WERI-Rb-1 (cell line): ENCODE measurements around the gene C1QTNF2.

Source experiments
- DNase-seq: peaks from one replicate; pipeline ENCODE4 v3.0.0-alpha.2; 2020
- H3K27ac ChIP-seq: fragments of 250-450 bp; sonication (Bioruptor Pico); 2 replicates; pipeline ENCODE4 v1.5.1; 2020; ENCODE audit warnings: mild to moderate bottlenecking, moderate library complexity
- H3K27me3 ChIP-seq: fragments of 250-450 bp; sonication (Bioruptor Pico); 2 replicates; pipeline ENCODE4 v1.5.1; 2021; ENCODE audit warnings: mild to moderate bottlenecking, low read depth, moderate library complexity; ENCODE audit not compliant: insufficient read depth, severe bottlenecking
- H3K36me3 ChIP-seq: fragments of 250-450 bp; sonication (Bioruptor Pico); 2 replicates; pipeline ENCODE4 v1.5.1; 2020; ENCODE audit warnings: mild to moderate bottlenecking, moderate library complexity
- H3K4me3 ChIP-seq: 2 replicates; pipeline ENCODE4 v1.5.1; 2011; ENCODE audit warnings: low read depth, mild to moderate bottlenecking, control low read depth, low read length
- H3K9me3 ChIP-seq: fragments of 250-450 bp; sonication (Bioruptor Pico); 2 replicates; pipeline ENCODE4 v1.5.1; 2021; ENCODE audit warnings: mild to moderate bottlenecking, moderate library complexity; ENCODE audit not compliant: severe bottlenecking
- CTCF ChIP-seq: IDR thresholded peaks from 2 replicates; pipeline ENCODE4 v1.5.1; 2011; ENCODE audit warnings: low read depth, mild to moderate bottlenecking, control low read depth, inconsistent platforms, low read length

Gene C1QTNF2

GRCh38 chr5:160399402-160400353 is 29.3 kb upstream of the C1QTNF2 start, which contains the start of gene FAM200C:
FAM200C (minus strand) TSS chr5:160400054; CDS start chr5:160395490, 4,564 bp downstream.
- Histone ChIP-seq H3K27ac (peak within 1 kb of the TSS; percentile 98), H3K36me3 (peaks cover 31% of the 10 kb centered on the region)

GRCh38 chr5:160398806-160399205 is 28.4 kb upstream of the C1QTNF2 start:
- no peak for TF ChIP-seq CTCF
- DNase-seq: no peak
- Histone ChIP-seq H3K27me3 (no peaks in the 10 kb centered on the region), H3K4me3 (peak overlapping the region; percentile 91), H3K9me3 (no peaks in the 10 kb centered on the region), H3K27ac (no peak overlapping the region; the same call in 1 of the 2 replicates), H3K36me3 (peaks cover 22% of the 10 kb centered on the region)

More at GRCh38 chr5:160399402-160400353, 29.3 kb upstream of the C1QTNF2 start, which contains the start of gene FAM200C:
- DNase-seq: peak; percentile 95
- no peaks in the 10 kb centered on the region for H3K9me3 ChIP-seq
- H3K27me3 ChIP-seq: no peaks in the 10 kb centered on the region
- peak within 1 kb of the TSS; percentile 91 for H3K4me3 ChIP-seq
- no peak for TF ChIP-seq CTCF

- H3K4me3 ChIP-seq: no peak overlapping the region
- no peak overlapping the region for H3K27ac ChIP-seq
- H3K27me3 ChIP-seq: no peaks in the 10 kb centered on the region
- DNase-seq: no peak
- H3K36me3 ChIP-seq: peaks cover 12% of the 10 kb centered on the region
- no peaks in the 10 kb centered on the region for H3K9me3 ChIP-seq
- TF ChIP-seq CTCF: no peak
Observed at GRCh38 chr5:160397492-160397891, 27.1 kb upstream of the C1QTNF2 start.

GRCh38 chr5:160395111-160395510 is 24.7 kb upstream of the C1QTNF2 start:
- H3K4me3 ChIP-seq: no peak overlapping the region
- H3K27ac ChIP-seq: no peak overlapping the region
- no peaks in the 10 kb centered on the region for H3K36me3 ChIP-seq
- no peak for DNase-seq
- no peak for TF ChIP-seq CTCF
- no peaks in the 10 kb centered on the region for H3K27me3 ChIP-seq
- no peaks in the 10 kb centered on the region for H3K9me3 ChIP-seq

GRCh38 chr5:160390787-160391696 is 20.6 kb upstream of the C1QTNF2 start:
- no peaks in the 10 kb centered on the region for H3K27me3 ChIP-seq
- TF ChIP-seq CTCF: 0 out of 2 replicates have a peak, but pooled peaks have one; percentile 12
- no peaks in the 10 kb centered on the region for H3K36me3 ChIP-seq
- H3K27ac ChIP-seq: no peak overlapping the region
- no peak overlapping the region for H3K4me3 ChIP-seq
- no peak for DNase-seq
- H3K9me3 ChIP-seq: no peaks in the 10 kb centered on the region
